ENCODE measurements around the gene BRIP1.
A peak's percentile ranks its signal among the peaks of the same experiment; 100 is the strongest.
"Not testable (repeated sequence)": the region's sequence is repeated elsewhere in the genome, so short reads cannot be mapped to it uniquely, and the experiment has no call there.

BRIP1 gene

GRCh38 chr17:61863801-61864126, 436 bp upstream of the BRIP1 start:
- DNase-seq (ENCODE audit: low read depth) = no peak

GRCh38 chr17:61862105-61862574, 1.2 kb downstream of the BRIP1 start:
- no peak for DNase-seq (ENCODE audit: low read depth)

GRCh38 chr17:61860397-61860796, 2.9 kb downstream of the BRIP1 start:
- not testable (repeated sequence) for DNase-seq (ENCODE audit: low read depth)

GRCh38 chr17:61856035-61856434, 7.3 kb downstream of the BRIP1 start:
- no peak for DNase-seq (ENCODE audit: low read depth)

GRCh38 chr17:61852857-61853256, 10.5 kb downstream of the BRIP1 start:
- DNase-seq (ENCODE audit: low read depth) = no peak

- no peak for DNase-seq (ENCODE audit: low read depth)
Measured at GRCh38 chr17:61849674-61850073, 13.7 kb downstream of the BRIP1 start.

- DNase-seq (ENCODE audit: low read depth) = no peak
Measured at GRCh38 chr17:61848896-61849295, 14.4 kb downstream of the BRIP1 start.

- DNase-seq (ENCODE audit: low read depth) = no peak
Measured at GRCh38 chr17:61848247-61848646, 15.1 kb downstream of the BRIP1 start.

GRCh38 chr17:61847659-61848058, 15.7 kb downstream of the BRIP1 start:
- DNase-seq (ENCODE audit: low read depth) = no peak

- no peak for DNase-seq (ENCODE audit: low read depth)
Measured at GRCh38 chr17:61846761-61847375, 16.5 kb downstream of the BRIP1 start.

- DNase-seq (ENCODE audit: low read depth) = no peak
Measured at GRCh38 chr17:61846088-61846487, 17.2 kb downstream of the BRIP1 start.

GRCh38 chr17:61843435-61843834, 19.9 kb downstream of the BRIP1 start:
- DNase-seq (ENCODE audit: low read depth) = no peak

- no peak for DNase-seq (ENCODE audit: low read depth)
Measured at GRCh38 chr17:61842899-61843298, 20.4 kb downstream of the BRIP1 start.

- DNase-seq (ENCODE audit: low read depth) = no peak
Measured at GRCh38 chr17:61839300-61839786, 24.0 kb downstream of the BRIP1 start.

GRCh38 chr17:61837175-61838051, 25.9 kb downstream of the BRIP1 start:
- DNase-seq (ENCODE audit: low read depth) = peak; percentile 33

- DNase-seq (ENCODE audit: low read depth) = no peak
Measured at GRCh38 chr17:61836266-61837174, 26.8 kb downstream of the BRIP1 start.

- DNase-seq (ENCODE audit: low read depth) = no peak
Measured at GRCh38 chr17:61835606-61836005, 27.7 kb downstream of the BRIP1 start.

GRCh38 chr17:61834610-61835009, 28.7 kb downstream of the BRIP1 start:
- no peak for DNase-seq (ENCODE audit: low read depth)

GRCh38 chr17:61833536-61834193, 29.7 kb downstream of the BRIP1 start:
- DNase-seq (ENCODE audit: low read depth) = peak; percentile 46

- no peak for DNase-seq (ENCODE audit: low read depth)
Measured at GRCh38 chr17:61832463-61832862, 30.9 kb downstream of the BRIP1 start.

GRCh38 chr17:61831099-61831498, 32.2 kb downstream of the BRIP1 start:
- DNase-seq (ENCODE audit: low read depth) = no peak

- DNase-seq (ENCODE audit: low read depth) = no peak
Measured at GRCh38 chr17:61828694-61829093, 34.6 kb downstream of the BRIP1 start.
